ENCODE measurements around the gene ELP5.

DNA sequence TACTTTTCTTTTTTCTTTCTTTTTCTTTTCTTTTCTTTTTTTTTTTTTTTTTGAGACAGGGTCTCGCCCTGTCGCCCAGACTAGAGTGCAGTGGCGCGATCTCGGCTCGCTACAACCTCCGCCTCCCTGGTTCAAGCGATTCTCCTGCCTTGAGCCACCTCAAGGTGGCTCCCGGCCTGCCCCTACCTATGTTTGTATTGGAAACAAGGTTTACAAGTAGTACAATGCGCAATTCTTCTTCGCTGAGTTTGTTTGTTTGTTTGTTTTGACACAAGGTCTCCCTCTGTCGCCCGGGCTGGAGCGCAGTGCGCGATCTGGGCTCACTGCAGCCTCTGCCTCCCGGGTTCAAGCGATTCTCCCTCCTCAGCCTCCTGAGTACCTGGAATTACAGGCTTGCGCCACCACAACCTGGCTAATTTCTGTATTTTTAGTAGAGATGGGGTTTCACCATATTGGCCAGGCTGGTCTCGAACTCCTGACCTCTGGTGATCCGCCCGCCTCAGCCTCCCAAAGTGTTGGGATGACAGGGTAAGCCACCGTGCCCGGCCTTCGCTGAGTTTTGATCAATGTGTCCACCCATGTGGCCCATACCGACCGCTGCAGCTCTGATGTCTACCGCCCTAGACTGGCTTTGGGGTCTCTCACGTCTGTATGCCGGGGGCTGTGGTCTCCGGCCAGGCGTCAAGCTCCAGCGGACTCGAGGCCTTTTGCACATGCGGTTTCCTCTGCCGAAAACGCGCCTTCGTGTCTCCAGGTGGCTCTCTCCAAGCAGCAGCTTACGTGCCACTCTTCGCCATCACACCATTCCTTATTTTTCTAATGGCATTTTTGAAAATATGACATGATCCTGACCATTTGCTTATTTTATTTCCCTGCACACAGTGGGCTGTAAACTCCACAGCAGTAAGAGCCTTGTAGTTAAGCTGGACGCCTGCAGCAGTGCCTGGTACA lies 43.5 kb downstream of the ELP5 start:
- no peak for TF ChIP-seq ZNF70 (CRISPR knock-in tag; IDR thresholded peaks at IDR 0.05)
- TF ChIP-seq, protein P1, sequence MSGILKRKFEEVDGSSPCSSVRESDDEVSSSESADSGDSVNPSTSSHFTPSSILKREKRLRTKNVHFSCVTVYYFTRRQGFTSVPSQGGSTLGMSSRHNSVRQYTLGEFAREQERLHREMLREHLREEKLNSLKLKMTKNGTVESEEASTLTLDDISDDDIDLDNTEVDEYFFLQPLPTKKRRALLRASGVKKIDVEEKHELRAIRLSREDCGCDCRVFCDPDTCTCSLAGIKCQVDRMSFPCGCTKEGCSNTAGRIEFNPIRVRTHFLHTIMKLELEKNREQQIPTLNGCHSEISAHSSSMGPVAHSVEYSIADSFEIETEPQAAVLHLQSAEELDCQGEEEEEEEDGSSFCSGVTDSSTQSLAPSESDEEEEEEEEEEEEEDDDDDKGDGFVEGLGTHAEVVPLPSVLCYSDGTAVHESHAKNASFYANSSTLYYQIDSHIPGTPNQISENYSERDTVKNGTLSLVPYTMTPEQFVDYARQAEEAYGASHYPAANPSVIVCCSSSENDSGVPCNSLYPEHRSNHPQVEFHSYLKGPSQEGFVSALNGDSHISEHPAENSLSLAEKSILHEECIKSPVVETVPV (CRISPR knock-in tag; IDR thresholded peaks at IDR 0.05) = no peak
- TF ChIP-seq, protein P2, sequence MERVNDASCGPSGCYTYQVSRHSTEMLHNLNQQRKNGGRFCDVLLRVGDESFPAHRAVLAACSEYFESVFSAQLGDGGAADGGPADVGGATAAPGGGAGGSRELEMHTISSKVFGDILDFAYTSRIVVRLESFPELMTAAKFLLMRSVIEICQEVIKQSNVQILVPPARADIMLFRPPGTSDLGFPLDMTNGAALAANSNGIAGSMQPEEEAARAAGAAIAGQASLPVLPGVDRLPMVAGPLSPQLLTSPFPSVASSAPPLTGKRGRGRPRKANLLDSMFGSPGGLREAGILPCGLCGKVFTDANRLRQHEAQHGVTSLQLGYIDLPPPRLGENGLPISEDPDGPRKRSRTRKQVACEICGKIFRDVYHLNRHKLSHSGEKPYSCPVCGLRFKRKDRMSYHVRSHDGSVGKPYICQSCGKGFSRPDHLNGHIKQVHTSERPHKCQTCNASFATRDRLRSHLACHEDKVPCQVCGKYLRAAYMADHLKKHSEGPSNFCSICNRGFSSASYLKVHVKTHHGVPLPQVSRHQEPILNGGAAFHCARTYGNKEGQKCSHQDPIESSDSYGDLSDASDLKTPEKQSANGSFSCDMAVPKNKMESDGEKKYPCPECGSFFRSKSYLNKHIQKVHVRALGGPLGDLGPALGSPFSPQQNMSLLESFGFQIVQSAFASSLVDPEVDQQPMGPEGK (CRISPR knock-in tag; IDR thresholded peaks at IDR 0.05; ENCODE audit: borderline replicate concordance) = no peak
- TF ChIP-seq RARB (CRISPR knock-in tag; IDR thresholded peaks at IDR 0.05) = no peak

All from SK-N-SH treated with all-trans-retinoic acid at 6 μM for 48 hours (cell line).